GM19035 (cell line): Measurements from ENCODE around the gene PIGT.
A peak's percentile ranks its signal among the peaks of the same experiment; 100 is the strongest.

ENCODE experiments used
- ATAC-seq: cut with Tn5 transposase; IDR thresholded peaks from one replicate; pipeline ENCODE4 v1.9.1; 2021; ENCODE audit not compliant: unreplicated experiment

Gene PIGT

DNA sequence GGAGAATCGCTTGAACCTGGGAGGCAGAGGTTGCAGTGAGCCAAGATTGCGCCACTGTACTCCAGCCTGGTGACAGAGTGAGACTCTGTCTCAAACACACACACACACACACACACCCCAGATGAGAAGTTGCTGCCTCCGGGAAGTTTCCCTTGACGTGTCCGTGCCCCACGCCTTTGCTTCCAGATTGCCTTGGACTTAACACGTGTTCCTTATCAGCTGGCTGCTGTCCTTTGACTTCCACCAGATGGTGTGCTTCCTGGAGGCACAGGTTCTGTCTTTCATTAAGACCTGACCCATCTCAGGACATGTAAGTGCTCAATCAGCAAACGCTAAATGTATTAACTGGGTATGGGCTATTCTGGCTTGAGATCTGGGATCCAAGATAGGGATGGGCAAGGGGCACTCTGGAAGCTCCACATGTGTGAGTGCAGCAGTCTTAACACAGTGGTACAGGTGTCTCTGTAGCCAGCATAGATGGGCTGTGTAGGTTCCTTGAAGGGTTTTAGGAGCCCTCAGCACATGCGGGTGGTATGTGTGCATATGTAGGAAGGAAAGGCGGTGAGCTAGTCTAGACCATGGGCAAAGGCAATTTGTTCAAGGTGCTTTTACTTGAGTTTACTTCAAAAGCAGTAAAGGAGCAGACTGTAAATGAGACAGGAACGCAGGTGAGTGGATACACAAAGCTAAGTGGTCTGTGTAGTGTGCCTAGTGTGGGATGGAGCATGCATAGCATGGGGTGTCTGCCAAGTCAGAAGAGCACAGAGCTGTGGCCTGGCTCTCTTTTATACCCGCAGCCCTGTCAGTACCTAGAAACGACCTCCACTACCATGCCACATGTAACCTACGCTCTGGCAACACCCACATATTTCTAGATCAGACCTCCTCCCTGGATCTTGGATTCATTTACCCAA lies 11.6 kb downstream of the PIGT start:
- no peak for ATAC-seq

DNA sequence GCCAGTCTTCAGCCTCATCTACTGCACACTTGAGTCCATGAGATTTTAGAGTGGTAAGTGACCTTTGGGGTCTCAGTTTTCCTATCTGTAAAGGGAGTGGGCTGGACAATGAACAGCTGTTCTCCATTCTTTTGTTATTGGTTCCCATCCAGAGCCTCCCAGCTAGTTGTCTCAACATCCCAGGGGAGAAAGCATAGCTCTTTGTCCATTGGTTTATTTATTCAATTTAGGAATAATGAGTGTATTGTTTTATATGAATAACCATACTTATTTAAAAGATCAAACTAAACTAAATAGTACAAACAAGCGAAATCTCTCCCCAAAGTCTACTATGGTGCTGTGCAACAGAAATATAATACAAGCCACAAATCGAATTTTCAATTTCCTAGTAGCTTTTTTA lies 13.7 kb downstream of the PIGT start:
- no peak for ATAC-seq

DNA sequence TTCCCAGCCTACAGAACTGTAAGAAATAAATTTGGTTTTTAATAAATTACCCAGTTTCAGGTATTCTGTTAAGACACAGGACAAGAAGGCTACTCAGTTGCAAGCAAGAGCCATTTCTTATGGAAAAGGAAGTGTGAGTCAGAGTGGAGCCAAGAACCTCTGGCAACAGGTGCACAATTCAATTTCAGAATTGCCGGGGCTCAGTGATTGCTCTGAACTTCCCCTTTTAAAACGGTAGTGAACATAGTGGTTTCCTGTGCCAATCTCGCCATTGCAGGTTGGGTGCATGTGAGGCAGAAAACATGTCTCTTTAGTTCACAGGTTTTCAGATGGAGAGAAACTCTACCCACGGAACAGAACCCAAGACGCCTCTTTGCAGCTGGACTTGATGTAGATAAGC lies 16.4 kb downstream of the PIGT start:
- no peak for ATAC-seq

GRCh38 chr20:45433316-45433715 lies 17.4 kb downstream of the PIGT start:
- ATAC-seq, result no peak

DNA sequence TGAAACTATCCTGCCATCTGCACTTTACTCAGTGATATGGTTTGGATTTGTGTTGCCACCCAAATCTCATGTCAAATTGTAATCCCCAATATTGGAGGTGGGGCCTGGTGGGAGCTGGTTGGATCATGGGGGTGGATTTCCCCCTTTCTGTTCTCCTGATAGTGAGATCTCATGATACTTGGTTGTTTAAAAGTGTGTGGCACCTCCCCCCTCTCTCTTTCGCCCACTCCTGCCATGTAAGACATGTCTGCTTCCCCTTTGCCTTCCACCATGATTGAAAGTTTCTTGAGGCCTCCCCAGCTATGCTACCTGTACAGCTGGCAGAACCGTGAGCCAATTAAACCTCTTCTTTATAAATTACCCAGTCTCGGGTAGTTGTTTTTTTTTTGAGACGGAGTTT lies 18.0 kb downstream of the PIGT start:
- no peak for ATAC-seq

DNA sequence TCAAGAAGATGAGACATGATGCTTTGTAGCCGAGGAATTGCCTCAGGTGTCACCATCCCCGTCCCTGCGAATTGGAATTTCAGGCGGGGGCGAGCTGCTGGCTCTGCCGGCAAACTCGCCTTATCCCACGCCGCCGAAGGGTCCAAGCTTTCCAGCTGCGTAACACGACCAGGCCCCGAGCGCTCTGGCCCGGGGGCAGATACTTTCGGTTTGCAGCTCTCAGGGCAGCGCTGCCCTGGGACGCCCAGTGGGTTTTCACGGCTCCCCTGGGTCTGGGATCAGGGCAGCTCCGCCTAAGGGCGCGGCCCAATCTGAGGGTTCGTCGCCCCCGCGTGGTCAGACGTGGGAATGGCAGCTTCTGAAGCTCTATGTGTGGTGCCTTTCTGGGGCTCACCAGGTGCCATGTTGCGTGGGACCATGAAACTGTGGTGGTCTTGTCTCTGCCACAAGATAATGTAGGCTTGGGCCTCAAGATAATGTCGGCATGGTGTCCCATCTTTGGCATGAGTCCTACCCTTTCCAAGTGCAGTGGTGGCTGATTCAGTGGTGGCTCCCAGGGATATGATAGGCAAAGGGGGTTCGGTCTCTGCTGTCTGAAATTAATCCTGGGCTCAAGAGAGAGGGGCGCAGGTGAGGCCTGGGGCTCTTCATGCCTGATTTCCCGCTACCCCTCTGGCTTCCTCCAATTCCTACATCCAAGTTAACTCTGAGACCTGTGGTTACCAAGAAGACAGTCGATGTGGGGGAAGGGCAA lies 21.0 kb downstream of the PIGT start:
- ATAC-seq, result peak; percentile 66

DNA sequence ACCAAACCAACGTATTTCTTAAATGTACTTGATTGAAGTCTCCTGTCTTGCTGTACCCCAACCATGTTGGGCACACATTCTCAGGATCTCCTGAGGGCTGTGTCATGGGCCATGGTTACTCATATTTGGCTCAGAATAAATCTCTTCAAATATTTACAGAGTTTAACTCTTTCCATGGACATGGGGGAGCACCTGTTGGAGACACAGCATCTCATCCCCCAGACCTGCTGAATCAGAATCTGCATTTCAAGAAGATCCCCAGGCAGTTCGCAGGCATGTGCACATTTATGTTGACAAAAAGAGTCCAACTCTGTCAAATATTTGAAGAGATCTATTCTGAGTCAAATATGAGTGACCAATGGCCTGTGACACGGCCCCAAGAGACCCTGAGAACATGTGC lies 24.5 kb downstream of the PIGT start:
- ATAC-seq, result no peak

DNA sequence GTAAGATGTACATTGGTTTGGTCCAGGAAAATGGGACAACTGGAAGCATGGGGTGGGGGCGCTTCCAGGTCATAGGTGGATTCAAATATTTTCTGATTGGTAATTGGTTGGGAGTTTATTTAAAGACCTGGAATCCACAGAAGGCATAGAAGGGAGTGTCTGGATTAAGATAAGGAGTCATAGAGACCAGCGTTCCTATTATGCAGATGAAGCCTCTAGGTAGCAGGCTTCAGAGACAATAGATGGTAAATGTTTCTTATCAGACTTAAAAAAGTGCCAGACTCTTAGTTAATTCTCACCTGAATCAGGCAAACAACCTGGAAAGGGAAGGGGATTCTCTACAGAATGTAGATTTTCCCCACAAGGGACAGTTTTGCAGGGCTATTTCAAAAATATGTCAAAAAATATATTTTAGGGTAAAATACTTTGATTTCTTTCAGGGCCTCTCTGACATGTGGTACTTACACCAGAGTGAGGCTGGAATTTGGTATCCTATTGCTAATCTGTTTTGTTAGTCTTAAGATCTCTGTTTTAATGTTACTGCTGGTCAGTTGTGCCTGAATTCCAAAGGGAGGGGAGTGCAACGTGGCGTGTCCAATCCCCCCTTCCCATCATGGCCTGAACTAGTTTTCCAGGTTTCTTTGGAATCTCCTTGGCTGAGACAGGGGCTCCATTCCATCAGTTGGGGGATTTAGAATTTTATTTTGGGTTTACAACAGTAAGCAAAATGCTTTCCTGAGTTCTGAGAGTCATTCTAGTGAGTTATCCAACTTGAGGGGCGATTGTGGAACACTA lies 25.1 kb downstream of the PIGT start:
- no peak for ATAC-seq

- no peak for ATAC-seq
Measured at GRCh38 chr20:45441746-45442145, 25.8 kb downstream of the PIGT start.

GRCh38 chr20:45444050-45444449 lies 28.1 kb downstream of the PIGT start:
- ATAC-seq, result no peak

GRCh38 chr20:45445805-45446562 lies 30.0 kb downstream of the PIGT start:
- ATAC-seq, result no peak

DNA sequence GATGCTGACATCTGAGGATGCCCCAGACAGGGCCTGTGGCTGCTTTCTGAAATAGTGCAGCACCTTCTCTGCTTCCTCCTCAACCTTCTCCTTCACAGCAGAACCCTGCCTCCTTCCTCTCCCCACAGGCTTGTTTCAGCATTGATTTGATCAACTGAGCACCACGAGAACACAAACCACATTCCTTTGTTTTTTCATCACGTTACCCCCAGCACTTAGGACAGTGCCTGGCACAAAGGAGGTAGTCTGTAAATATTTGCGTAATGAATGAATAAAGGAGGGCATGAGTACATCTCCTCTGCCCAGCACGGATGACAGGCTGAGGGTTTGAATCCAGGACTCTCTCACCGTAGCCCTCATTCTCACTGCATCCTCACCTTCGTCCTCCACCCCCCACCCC lies 32.3 kb downstream of the PIGT start:
- no peak for ATAC-seq

- no peak for ATAC-seq
Measured at GRCh38 chr20:45449528-45449927, 33.6 kb downstream of the PIGT start.

DNA sequence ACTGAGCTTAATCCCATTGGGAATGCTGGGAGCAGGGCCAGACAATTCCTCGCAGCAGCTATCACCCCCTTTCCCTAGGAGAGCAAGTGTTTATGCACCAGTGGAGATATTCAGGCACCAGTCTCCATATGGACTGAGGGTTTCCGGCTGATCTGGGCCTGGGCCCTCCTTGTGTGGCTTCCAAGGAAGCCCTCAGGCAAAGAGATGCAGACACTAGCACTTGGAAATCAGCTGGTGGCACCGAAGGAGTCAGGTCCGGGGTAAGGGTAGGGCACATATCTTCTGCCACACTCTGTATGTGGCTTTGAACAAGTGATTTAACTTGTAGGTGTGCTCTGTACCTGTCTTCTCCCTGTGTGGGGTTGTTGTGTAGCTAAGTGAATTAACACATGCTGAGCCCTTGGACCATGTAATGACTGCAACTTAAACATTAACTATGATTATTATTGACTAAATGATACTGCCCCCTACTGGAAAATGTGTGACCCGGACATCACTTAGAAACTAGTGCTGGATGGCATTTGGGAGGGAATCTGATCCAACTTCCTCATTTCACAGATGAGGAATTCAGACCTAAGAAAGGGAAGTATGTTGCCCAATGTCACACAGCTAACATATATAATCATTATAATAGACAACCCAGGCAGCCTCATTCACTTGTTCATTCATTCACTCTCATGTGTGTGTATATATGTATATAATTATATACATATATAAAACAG lies 34.3 kb downstream of the PIGT start:
- ATAC-seq, result no peak

GRCh38 chr20:45452238-45452637 lies 36.3 kb downstream of the PIGT start:
- no peak for ATAC-seq

DNA sequence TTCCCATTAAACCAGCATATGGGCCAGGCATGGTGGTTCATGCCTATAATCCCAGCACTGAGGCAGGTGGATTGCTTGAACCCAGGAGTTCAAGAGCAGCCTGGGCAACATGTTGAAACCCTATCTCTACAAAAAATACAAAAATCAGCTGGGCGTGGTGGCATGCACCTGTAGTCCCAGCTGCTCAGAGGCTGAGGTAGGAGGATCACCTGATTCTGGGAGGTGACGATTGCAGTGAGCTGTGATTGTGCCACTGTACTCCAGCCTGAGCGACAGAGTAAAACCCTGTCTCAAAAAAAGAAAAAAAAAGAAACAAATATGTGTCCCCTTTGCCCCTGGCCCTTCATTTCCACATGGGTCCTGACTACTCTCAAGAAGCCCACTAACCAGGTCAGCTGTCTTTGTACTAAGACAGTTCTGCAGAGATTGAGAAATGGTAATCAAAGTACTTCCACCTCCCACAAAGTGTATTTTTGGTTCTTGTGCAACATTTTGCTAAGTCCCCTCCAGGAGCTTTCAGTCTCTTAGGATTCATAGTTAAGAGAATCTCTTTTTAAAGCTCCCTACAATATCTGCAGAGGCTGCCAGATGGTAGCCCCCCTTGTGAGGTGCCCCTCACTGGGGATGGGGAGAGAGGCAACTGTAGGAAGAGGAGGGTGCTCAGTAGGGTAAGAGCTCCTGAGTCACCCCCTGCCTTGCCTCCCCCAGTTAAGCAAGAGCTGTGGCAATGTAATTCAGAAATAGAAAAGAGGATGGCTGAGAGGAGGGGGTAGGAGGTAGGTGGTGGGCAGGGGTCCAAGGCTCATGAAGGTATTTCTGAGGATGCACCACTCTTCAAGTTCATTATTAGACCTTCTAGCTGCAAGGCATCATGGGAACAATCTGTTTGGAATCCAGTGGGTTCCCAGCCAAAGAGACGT lies 37.1 kb downstream of the PIGT start:
- no peak for ATAC-seq

- no peak for ATAC-seq
Measured at GRCh38 chr20:45456632-45457031, 40.7 kb downstream of the PIGT start.

- ATAC-seq, result no peak
Measured at GRCh38 chr20:45459606-45460005, 43.7 kb downstream of the PIGT start.

- no peak for ATAC-seq
Measured at GRCh38 chr20:45461225-45461624, 45.3 kb downstream of the PIGT start.
